ENCODE measurements around the gene ADAM11.
A peak's percentile ranks its signal among the peaks of the same experiment; 100 is the strongest.

The ADAM11 gene

GRCh38 chr17:44765965-44766364 lies 7.2 kb downstream of the ADAM11 start:
- Histone ChIP-seq H3K36me3 (ENCODE audit: insufficient read depth, low read length) (no peaks in the 10 kb centered on the region), H3K9me3 (ENCODE audit: control insufficient read depth, insufficient read depth, low read length) (no peaks in the 10 kb centered on the region), H3K4me1 (ENCODE audit: insufficient read depth, low read length) (peaks cover 15% of the 10 kb centered on the region; the same call in 1 of the 2 replicates), H3K9ac (ENCODE audit: low read depth, low read length) (no peak overlapping the region)

- Histone ChIP-seq H3K9me3 (ENCODE audit: control insufficient read depth, insufficient read depth, low read length) (no peaks in the 10 kb centered on the region), H3K36me3 (ENCODE audit: insufficient read depth, low read length) (no peaks in the 10 kb centered on the region), H3K9ac (ENCODE audit: low read depth, low read length) (no peak overlapping the region), H3K4me1 (ENCODE audit: insufficient read depth, low read length) (peaks cover 15% of the 10 kb centered on the region; the same call in 1 of the 2 replicates)
Measured at GRCh38 chr17:44766409-44767038, 7.7 kb downstream of the ADAM11 start.

- no peaks in the 10 kb centered on the region for H3K9me3 ChIP-seq (ENCODE audit: control insufficient read depth, insufficient read depth, low read length)
- peaks cover 15% of the 10 kb centered on the region; the same call in 1 of the 2 replicates for H3K4me1 ChIP-seq (ENCODE audit: insufficient read depth, low read length)
- no peak overlapping the region for H3K9ac ChIP-seq (ENCODE audit: low read depth, low read length)
- no peaks in the 10 kb centered on the region for H3K36me3 ChIP-seq (ENCODE audit: insufficient read depth, low read length)
Measured at GRCh38 chr17:44767493-44767892, 8.7 kb downstream of the ADAM11 start.

DNA sequence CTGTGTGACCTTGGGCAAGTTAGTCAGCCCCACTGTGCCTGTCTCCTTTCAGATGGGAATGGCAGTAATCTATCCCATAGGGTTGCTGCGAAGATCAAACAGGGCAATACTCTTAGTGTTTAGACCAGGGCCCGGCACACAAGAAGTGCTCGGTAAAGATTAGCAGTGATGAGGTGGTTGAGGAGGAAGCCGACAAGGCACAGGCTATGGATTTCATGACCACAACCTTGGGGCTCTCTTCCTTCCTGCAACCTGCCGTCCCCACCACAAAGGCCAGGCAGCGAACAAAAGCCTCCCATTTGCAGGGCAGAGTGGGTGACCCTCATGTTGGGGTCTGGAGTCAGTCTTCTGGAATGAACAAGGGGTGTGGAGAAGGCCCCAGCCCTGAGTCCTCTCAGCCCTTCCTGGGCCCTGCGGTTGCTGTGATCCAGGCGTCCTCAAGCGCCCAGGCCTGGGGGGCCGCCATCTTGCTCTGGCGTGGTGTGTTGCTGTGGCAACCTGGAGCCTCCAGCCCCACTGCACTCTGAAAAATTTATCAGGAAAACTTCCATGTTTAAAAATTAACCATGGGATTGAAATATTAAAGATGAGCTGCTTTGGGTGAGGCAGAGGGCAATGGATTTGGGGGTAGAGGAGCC lies 9.8 kb downstream of the ADAM11 start:
- peaks cover 15% of the 10 kb centered on the region; the same call in 1 of the 2 replicates for H3K4me1 ChIP-seq (ENCODE audit: insufficient read depth, low read length)
- no peaks in the 10 kb centered on the region for H3K36me3 ChIP-seq (ENCODE audit: insufficient read depth, low read length)
- no peak overlapping the region for H3K9ac ChIP-seq (ENCODE audit: low read depth, low read length)
- H3K9me3 ChIP-seq (ENCODE audit: control insufficient read depth, insufficient read depth, low read length), result no peaks in the 10 kb centered on the region

- H3K4me1 ChIP-seq (ENCODE audit: insufficient read depth, low read length), result peaks cover 15% of the 10 kb centered on the region; the same call in 1 of the 2 replicates
- no peaks in the 10 kb centered on the region for H3K9me3 ChIP-seq (ENCODE audit: control insufficient read depth, insufficient read depth, low read length)
- H3K36me3 ChIP-seq (ENCODE audit: insufficient read depth, low read length), result no peaks in the 10 kb centered on the region
- H3K9ac ChIP-seq (ENCODE audit: low read depth, low read length), result no peak overlapping the region
Measured at GRCh38 chr17:44769230-44769629, 10.4 kb downstream of the ADAM11 start.

GRCh38 chr17:44769647-44770084 lies 10.9 kb downstream of the ADAM11 start:
- Histone ChIP-seq H3K4me1 (ENCODE audit: insufficient read depth, low read length) (peaks cover 15% of the 10 kb centered on the region; the same call in 1 of the 2 replicates), H3K36me3 (ENCODE audit: insufficient read depth, low read length) (no peaks in the 10 kb centered on the region)

GRCh38 chr17:44770166-44770925 lies 11.6 kb downstream of the ADAM11 start:
- H3K9ac ChIP-seq (ENCODE audit: low read depth, low read length), result no peak overlapping the region
- no peaks in the 10 kb centered on the region for H3K9me3 ChIP-seq (ENCODE audit: control insufficient read depth, insufficient read depth, low read length)
- H3K36me3 ChIP-seq (ENCODE audit: insufficient read depth, low read length), result no peaks in the 10 kb centered on the region
- H3K4me1 ChIP-seq (ENCODE audit: insufficient read depth, low read length), result peaks cover 15% of the 10 kb centered on the region; the same call in 1 of the 2 replicates

More at GRCh38 chr17:44769647-44770084, 10.9 kb downstream of the ADAM11 start:
- no peak overlapping the region for H3K9ac ChIP-seq (ENCODE audit: low read depth, low read length)
- H3K9me3 ChIP-seq (ENCODE audit: control insufficient read depth, insufficient read depth, low read length), result no peaks in the 10 kb centered on the region

GRCh38 chr17:44772308-44773045 lies 13.7 kb downstream of the ADAM11 start:
- no peaks in the 10 kb centered on the region for H3K36me3 ChIP-seq (ENCODE audit: insufficient read depth, low read length)
- no peaks in the 10 kb centered on the region for H3K9me3 ChIP-seq (ENCODE audit: control insufficient read depth, insufficient read depth, low read length)
- H3K4me1 ChIP-seq (ENCODE audit: insufficient read depth, low read length), result peaks cover 12% of the 10 kb centered on the region; the same call in 1 of the 2 replicates
- no peak overlapping the region for H3K9ac ChIP-seq (ENCODE audit: low read depth, low read length)

DNA sequence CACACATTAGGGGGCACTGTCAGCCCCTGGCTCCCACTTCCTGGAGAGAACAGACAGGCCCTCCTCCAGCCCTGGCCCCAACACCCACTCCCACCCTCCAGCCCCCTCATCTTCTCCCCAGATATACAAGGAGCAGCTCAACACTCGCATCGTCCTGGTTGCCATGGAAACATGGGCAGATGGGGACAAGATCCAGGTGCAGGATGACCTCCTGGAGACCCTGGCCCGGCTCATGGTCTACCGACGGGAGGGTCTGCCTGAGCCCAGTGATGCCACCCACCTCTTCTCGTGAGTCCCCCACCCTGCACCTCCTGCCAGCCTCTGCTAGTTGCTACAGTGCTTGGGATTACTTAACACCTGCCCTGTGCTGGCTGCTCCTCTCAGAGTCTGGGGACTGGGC lies 14.4 kb downstream of the ADAM11 start:
- no peaks in the 10 kb centered on the region for H3K9me3 ChIP-seq (ENCODE audit: control insufficient read depth, insufficient read depth, low read length)
- no peaks in the 10 kb centered on the region for H3K36me3 ChIP-seq (ENCODE audit: insufficient read depth, low read length)
- peaks cover 5% of the 10 kb centered on the region; the same call in 1 of the 2 replicates for H3K4me1 ChIP-seq (ENCODE audit: insufficient read depth, low read length)
- H3K9ac ChIP-seq (ENCODE audit: low read depth, low read length), result no peak overlapping the region

DNA sequence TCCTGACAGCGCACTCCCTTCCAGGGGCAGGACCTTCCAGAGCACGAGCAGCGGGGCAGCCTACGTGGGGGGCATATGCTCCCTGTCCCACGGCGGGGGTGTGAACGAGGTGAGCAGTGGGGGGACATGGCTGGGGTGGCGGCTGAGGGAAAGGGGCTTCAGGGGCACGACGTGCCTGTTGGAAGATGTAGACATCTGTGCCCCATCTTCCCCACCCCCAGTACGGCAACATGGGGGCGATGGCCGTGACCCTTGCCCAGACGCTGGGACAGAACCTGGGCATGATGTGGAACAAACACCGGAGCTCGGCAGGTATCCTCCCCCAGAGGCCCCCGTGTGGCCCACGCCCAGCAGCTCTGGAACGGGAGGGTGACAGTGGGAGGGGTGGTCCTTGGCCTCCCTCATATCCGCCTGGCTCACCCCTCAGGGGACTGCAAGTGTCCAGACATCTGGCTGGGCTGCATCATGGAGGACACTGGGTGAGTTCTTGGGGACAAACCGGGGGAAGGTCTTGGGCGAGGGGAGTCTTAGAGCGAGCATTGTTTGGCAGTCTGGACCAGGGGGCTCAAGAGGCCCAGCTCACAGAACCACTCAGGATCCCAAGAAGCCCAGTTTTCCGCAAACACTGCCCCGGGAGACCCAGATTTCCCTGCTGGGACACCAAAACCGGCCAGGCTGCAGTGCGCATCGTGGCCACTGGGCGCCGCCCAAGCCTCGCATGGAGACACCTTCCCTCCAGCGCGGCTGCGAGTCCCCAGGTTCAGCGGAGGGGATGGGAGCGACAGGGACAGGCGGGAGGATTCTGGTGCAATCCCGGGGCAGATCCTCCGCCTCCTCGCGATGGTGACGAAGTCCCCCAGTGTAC lies 15.7 kb downstream of the ADAM11 start:
- Histone ChIP-seq H3K9me3 (ENCODE audit: control insufficient read depth, insufficient read depth, low read length) (no peaks in the 10 kb centered on the region), H3K36me3 (ENCODE audit: insufficient read depth, low read length) (no peaks in the 10 kb centered on the region), H3K4me1 (ENCODE audit: insufficient read depth, low read length) (peaks cover 5% of the 10 kb centered on the region; the same call in 1 of the 2 replicates), H3K9ac (ENCODE audit: low read depth, low read length) (peak overlapping the region; percentile 63)

DNA sequence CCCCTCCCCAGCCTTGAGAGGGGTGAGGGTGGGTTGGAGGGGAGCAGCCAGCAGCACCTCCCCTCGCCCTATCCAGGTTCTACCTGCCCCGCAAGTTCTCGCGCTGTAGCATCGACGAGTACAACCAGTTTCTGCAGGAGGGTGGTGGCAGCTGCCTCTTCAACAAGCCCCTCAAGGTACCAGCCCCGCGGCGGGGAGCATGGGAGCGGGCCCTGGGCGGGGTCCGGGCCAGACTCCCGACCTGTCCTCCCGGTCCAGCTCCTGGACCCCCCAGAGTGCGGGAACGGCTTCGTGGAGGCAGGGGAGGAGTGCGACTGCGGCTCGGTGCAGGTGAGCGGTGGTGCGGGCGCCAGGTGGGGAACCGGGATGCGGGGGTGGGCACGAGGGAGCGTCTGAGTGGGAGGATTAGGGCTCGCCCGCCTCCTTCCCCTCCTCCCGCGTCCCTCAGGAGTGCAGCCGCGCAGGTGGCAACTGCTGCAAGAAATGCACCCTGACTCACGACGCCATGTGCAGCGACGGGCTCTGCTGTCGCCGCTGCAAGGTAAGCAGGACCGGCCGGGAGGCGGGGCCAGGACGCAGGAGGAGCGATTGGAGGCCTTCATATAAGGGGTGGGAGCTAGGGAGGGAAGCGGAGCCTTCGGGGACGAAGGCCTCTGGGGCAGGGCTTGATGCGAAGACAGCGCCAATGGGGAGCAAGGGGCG lies 16.5 kb downstream of the ADAM11 start:
- Histone ChIP-seq H3K4me1 (ENCODE audit: insufficient read depth, low read length) (peaks cover 8% of the 10 kb centered on the region; the same call in 1 of the 2 replicates), H3K9ac (ENCODE audit: low read depth, low read length) (peak overlapping the region; percentile 63), H3K36me3 (ENCODE audit: insufficient read depth, low read length) (no peaks in the 10 kb centered on the region), H3K9me3 (ENCODE audit: control insufficient read depth, insufficient read depth, low read length) (no peaks in the 10 kb centered on the region)

- no peaks in the 10 kb centered on the region for H3K9me3 ChIP-seq (ENCODE audit: control insufficient read depth, insufficient read depth, low read length)
- peak overlapping the region; percentile 51 for H3K9ac ChIP-seq (ENCODE audit: low read depth, low read length)
- no peaks in the 10 kb centered on the region for H3K36me3 ChIP-seq (ENCODE audit: insufficient read depth, low read length)
- H3K4me1 ChIP-seq (ENCODE audit: insufficient read depth, low read length), result peaks cover 11% of the 10 kb centered on the region; the same call in 1 of the 2 replicates
Measured at GRCh38 chr17:44775838-44776621, 17.2 kb downstream of the ADAM11 start.
